Naive B cell (primary cell): Measurements from ENCODE around the gene WBP1. TPM values are rescaled to one million over a fixed set of nuclear protein-coding genes. Genes with fewer than 3 reads are reported as not detected.
"Not testable (repeated sequence)": the region's sequence is repeated elsewhere in the genome, so short reads cannot be mapped to it uniquely, and the experiment has no call there.

Source experiments
- ATAC-seq, 2 donors: fragments of 150-1000 bp; cut with Tn5 transposase; 2 replicates each; pipeline ENCODE4 v1.10.0; 2021; ENCODE audit warnings: low read depth in 2 of 2, mild to moderate bottlenecking in 2 of 2, moderate library complexity in 2 of 2
- DNase-seq: peaks from one replicate; pipeline ENCODE4 v3.0.0; 2022
- H3K27ac Mint-ChIP-seq, 6 donors: one replicate each; pipeline ENCODE4 v1.8.0; 2020 to 2022; ENCODE audit warnings: mild to moderate bottlenecking in 6 of 6, mixed read lengths in 6 of 6, moderate library complexity in 5 of 6, inconsistent platforms in 2 of 6
- H3K27me3 Mint-ChIP-seq, 3 donors: one replicate each; pipeline ENCODE4 v1.8.0; 2021 to 2022; ENCODE audit warnings: mixed read lengths in 3 of 3, mild to moderate bottlenecking in 1 of 3
- H3K36me3 Mint-ChIP-seq, 2 donors: one replicate each; pipeline ENCODE4 v1.8.0; 2020 to 2022; ENCODE audit warnings: mixed read lengths in 2 of 2, inconsistent platforms in 1 of 2, mild to moderate bottlenecking in 1 of 2
- H3K4me1 Mint-ChIP-seq, 3 donors: one replicate each; pipeline ENCODE4 v1.8.0; 2020 to 2022; ENCODE audit warnings: mixed read lengths in 3 of 3, inconsistent platforms in 1 of 3, mild to moderate bottlenecking in 1 of 3, moderate library complexity in 1 of 3
- H3K4me3 Mint-ChIP-seq, 8 donors: one replicate each; pipeline ENCODE4 v1.8.0; 2020 to 2022; ENCODE audit warnings: mild to moderate bottlenecking in 8 of 8, mixed read lengths in 8 of 8, moderate library complexity in 8 of 8, inconsistent platforms in 2 of 8
- H3K9me3 Mint-ChIP-seq, 7 donors: one replicate each; pipeline ENCODE4 v1.8.0; 2020 to 2022; ENCODE audit warnings: mixed read lengths in 7 of 7, mild to moderate bottlenecking in 5 of 7, inconsistent platforms in 2 of 7, moderate library complexity in 1 of 7
- polyA plus RNA-seq, 6 donors: library from polyadenylated mRNA; unstranded; fragments of 300-500 nt; fragmentation: Illumina TruSeq; gene quantifications; one replicate each; pipeline ENCODE4 v1.2.3, GENCODE V29; 2021; ENCODE audit warnings: low read depth in 6 of 6

WBP1 gene
- polyA plus RNA-seq, 6 donors from 2014 or later = 30.0 to 46.1 (median 41.3) TPM

DNA sequence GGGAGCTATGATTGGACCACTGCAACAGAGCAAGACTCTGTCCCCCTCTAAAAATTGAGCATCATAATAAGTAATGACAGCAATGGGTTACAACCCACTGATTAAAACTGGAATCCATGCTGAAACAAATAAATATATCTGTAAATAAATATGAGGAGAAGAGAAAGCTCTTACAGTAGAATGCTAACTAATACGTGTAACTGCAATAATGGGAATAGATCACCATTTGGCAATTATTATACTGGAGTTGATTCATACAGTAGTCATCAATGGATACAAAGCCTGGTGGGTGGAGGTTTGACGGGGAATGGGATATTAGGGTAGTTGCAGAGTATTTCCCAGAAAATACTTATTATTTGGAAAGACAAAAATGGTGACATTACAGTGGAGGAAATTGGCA lies 9.5 kb upstream of the WBP1 start:
- Mint-ChIP-seq H3K4me3 (no peak overlapping the region), H3K27me3 (peaks cover 16 to 28% (median 27%) of the 10 kb centered on the region in 3 donors), H3K4me1 (peaks cover 0 to 3% (median 0%) of the 10 kb centered on the region in 3 donors), H3K27ac (no peak overlapping the region), H3K36me3 (no peaks in the 10 kb centered on the region), H3K9me3 (no peaks in the 10 kb centered on the region)
- ATAC-seq (no peak), DNase-seq (no peak)

DNA sequence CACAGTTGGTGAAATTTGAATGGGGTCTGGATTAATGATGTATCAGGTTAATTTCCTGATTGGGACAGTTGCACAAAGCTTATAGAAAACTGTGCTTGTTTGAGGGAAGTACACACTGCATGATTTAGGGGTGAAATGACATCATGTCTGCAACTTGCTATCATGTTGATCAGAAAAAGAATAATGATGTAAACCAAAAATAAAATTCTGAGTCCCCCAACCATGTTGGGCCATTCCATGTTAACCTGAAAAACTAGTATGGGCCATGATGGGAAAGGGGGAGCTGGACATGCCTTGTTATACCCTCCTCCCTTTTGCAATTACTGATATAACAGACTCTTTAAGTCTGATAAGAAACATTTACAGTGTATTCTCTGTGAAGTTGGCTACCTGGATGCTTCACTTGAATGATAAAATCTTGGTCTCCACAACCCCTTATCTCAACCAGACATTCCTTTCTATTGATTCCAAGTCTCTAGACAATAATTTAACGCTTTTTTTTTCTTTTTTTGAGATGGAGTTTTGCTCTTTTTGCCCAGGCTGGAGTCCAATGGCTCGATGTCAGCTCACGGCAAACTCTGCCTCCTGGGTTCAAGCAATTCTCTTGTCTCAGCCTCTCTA lies 7.6 kb upstream of the WBP1 start:
- no peak for ATAC-seq
- peaks cover 5 to 19% (median 12%) of the 10 kb centered on the region in 3 donors for H3K27me3 Mint-ChIP-seq
- no peaks in the 10 kb centered on the region for H3K9me3 Mint-ChIP-seq
- peak overlapping the region in 1 of 8 donors; percentile 40 for H3K4me3 Mint-ChIP-seq
- H3K36me3 Mint-ChIP-seq = no peaks in the 10 kb centered on the region
- H3K4me1 Mint-ChIP-seq = peaks cover 14 to 18% (median 15%) of the 10 kb centered on the region in 3 donors
- no peak overlapping the region for H3K27ac Mint-ChIP-seq
- no peak for DNase-seq

DNA sequence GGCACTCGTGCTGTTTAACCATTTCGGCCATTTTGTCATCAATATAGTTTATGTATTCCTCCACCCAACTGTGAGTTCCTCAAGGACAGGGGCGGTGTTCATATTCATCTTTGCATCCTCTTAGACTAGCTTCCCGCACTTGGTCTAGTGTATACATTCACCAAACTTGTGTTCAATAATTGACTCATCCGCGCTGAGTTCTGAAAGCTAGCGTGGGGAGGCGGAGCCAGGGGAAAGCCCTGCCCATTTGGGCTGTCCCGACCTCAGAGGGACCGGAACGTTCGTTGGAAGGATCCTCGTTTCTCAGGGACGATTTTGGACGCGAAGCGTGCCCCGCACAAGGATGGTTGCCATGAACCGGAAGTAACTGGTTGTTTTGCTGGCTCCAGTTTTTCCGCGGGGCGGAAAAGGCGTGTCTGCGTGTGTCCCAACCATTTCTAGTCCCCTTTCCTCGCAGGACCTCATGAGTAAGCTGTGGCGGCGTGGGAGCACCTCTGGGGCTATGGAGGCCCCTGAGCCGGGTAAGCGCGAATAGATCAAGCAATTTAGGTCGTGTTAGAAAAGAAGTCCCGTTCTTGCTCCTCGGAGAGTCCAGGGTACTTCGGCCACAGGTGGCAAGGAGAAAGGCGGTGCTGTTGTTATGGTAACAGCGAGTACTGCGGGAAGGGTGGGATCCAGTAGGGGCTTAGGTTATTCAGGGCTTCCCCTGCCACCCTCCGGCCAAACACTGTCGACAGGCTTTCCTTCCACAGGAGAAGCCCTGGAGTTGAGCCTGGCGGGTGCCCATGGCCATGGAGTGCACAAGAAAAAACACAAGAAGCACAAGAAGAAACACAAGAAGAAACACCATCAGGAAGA lies 3.4 kb upstream of the WBP1 start, which contains the start of gene INO80B:
INO80B (plus strand) TSS at position 434 of the 858 bp plus-strand sequence; CDS start at position 464, 30 bp downstream.
- H3K27ac Mint-ChIP-seq = peak within 1 kb of the TSS; percentile 95 to 99 (median 99)
- H3K36me3 Mint-ChIP-seq = no peaks in the 10 kb centered on the region
- H3K4me3 Mint-ChIP-seq = peak within 1 kb of the TSS; percentile 94 to 100 (median 99)
- H3K27me3 Mint-ChIP-seq = no peaks in the 10 kb centered on the region
- H3K9me3 Mint-ChIP-seq = peaks cover 0 to 1% (median 0%) of the 10 kb centered on the region in 7 donors
- DNase-seq (peak; percentile 96), ATAC-seq (peak; percentile 23 to 28)
- H3K4me1 Mint-ChIP-seq = peaks cover 43 to 52% (median 51%) of the 10 kb centered on the region in 3 donors

DNA sequence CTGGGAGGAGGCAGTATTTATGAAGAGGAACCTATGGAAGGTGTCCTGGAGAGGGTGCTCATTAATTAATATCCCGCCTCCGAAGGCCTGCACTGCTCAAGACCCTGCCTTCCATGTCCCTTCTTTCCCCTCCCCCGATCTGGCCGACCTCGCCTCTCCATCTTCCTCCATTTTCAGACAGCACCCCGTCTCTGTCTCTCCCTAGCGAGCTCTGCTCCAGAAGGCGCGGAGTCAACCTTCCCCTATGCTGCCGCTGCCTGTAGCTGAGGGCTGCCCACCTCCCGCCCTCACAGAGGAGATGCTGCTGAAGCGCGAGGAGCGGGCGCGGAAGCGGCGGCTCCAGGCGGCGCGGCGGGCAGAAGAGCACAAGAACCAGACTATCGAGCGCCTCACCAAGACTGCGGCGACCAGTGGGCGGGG lies 1.1 kb upstream of the WBP1 start:
- no peak for ATAC-seq

DNA sequence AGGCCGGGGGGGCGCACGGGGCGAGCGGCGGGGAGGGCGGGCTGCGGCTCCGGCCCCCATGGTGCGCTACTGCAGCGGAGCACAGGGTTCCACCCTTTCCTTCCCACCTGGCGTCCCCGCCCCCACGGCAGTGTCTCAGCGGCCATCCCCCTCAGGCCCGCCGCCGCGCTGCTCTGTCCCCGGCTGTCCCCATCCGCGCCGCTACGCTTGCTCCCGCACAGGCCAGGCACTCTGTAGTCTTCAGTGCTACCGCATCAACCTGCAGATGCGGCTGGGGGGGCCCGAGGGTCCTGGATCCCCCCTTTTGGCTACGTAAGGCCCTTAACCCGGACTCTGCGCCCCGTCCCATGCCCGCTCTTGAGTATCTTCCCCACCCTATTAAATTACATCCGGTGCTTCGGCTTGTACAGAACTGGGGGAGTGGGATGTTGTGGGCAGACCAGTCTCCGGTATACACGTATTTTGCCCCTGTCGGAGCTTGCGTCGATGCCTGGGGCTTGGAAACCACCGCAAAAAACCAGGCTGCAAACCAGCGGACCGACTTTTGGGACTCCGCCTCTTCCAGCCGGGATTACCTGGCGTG lies 598 bp upstream of the WBP1 start:
- H3K36me3 Mint-ChIP-seq = no peaks in the 10 kb centered on the region
- ATAC-seq = peak; percentile 58 to 60
- H3K4me1 Mint-ChIP-seq = peaks cover 47 to 65% (median 58%) of the 10 kb centered on the region in 3 donors
- peaks cover 0 to 1% (median 0%) of the 10 kb centered on the region in 7 donors for H3K9me3 Mint-ChIP-seq
- peak; percentile 86 for DNase-seq
- no peaks in the 10 kb centered on the region for H3K27me3 Mint-ChIP-seq
- H3K4me3 Mint-ChIP-seq = peak overlapping the region; percentile 94 to 100 (median 99)
- H3K27ac Mint-ChIP-seq = peak overlapping the region; percentile 98 to 100 (median 100)

More for the DNA sequence above, 1.1 kb upstream of the WBP1 start:
- Mint-ChIP-seq H3K9me3 (peaks cover 0 to 1% (median 0%) of the 10 kb centered on the region in 7 donors), H3K4me3 (peak overlapping the region; percentile 94 to 100 (median 99)), H3K27ac (peak overlapping the region; percentile 98 to 100 (median 99)), H3K36me3 (no peaks in the 10 kb centered on the region), H3K4me1 (peaks cover 45 to 63% (median 59%) of the 10 kb centered on the region in 3 donors), H3K27me3 (no peaks in the 10 kb centered on the region)
- DNase-seq = no peak

DNA sequence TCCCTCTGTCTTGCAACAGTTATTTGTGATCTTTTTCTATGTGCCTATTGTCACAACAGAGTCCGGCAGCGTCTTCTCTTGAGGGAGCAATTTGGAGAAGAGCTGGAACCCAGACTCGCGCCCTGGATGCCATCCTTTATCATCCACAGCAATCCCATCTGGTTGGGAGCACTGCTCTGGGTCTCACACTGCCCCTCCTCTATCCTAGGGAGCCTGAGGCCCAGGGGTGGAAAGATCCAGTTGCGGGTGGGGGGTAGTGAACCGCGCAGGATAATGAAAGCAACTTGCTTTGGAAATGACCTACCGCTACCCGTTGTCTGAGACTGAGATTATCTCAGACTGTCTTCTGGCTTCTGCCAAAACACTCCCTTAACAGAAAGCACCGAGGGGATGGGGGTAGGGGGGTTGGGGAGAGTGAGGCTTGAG lies 713 bp downstream of the WBP1 start:
- Mint-ChIP-seq H3K36me3 (no peaks in the 10 kb centered on the region), H3K27me3 (no peaks in the 10 kb centered on the region), H3K9me3 (peaks cover 0 to 1% (median 0%) of the 10 kb centered on the region in 7 donors), H3K4me1 (peaks cover 51 to 75% (median 70%) of the 10 kb centered on the region in 3 donors), H3K4me3 (peak overlapping the region; percentile 94 to 100 (median 99)), H3K27ac (peak overlapping the region; percentile 74 to 100 (median 100))
- ATAC-seq = no peak
- no peak for DNase-seq

DNA sequence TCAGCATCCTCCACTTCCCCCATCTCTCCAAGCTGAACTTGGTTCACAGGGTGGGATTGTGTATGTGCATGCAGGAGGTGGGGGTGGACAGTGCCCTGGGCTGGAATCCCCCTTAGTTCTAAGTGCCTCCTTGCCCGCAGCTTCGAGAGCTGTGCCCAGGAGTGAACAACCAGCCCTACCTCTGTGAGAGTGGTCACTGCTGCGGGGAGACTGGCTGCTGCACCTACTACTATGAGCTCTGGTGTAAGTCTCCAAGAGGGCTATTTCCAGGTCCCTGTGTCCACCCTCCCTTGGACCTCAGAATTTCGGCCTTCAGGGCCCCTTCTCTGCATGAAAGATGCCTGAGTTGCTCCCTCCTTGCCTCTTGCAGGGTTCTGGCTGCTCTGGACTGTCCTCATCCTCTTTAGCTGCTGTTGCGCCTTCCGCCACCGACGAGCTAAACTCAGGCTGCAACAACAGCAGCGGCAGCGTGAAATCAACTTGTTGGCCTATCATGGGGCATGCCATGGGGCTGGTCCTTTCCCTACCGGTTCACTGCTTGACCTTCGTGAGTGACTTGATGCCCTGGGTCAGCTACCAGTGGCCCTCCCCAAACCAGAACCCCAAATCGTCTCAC lies 1.4 kb downstream of the WBP1 start:
- H3K27me3 Mint-ChIP-seq, ATAC-seq, DNase-seq, H3K36me3 Mint-ChIP-seq, H3K9me3 Mint-ChIP-seq: not testable (repeated sequence)
- Mint-ChIP-seq H3K4me1 (peaks cover 47 to 77% (median 72%) of the 10 kb centered on the region in 3 donors), H3K4me3 (peak overlapping the region; percentile 94 to 100 (median 99)), H3K27ac (peak overlapping the region in 3 of 6 donors; percentile 83 to 100 (median 99))

DNA sequence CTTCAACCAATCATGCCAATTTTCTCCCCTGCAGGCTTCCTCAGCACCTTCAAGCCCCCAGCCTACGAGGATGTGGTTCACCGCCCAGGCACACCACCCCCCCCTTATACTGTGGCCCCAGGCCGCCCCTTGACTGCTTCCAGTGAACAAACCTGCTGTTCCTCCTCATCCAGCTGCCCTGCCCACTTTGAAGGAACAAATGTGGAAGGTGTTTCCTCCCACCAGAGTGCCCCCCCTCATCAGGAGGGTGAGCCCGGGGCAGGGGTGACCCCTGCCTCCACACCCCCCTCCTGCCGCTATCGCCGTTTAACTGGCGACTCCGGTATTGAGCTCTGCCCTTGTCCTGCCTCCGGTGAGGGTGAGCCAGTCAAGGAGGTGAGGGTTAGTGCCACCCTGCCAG lies 1.9 kb downstream of the WBP1 start:
- Mint-ChIP-seq H3K27ac (peak overlapping the region in 1 of 6 donors; percentile 99), H3K4me1 (peaks cover 42 to 72% (median 66%) of the 10 kb centered on the region in 3 donors), H3K4me3 (peak overlapping the region in 7 of 8 donors; percentile 53 to 100 (median 98))
- not testable (repeated sequence) for DNase-seq, H3K36me3 Mint-ChIP-seq, ATAC-seq, H3K9me3 Mint-ChIP-seq, H3K27me3 Mint-ChIP-seq

DNA sequence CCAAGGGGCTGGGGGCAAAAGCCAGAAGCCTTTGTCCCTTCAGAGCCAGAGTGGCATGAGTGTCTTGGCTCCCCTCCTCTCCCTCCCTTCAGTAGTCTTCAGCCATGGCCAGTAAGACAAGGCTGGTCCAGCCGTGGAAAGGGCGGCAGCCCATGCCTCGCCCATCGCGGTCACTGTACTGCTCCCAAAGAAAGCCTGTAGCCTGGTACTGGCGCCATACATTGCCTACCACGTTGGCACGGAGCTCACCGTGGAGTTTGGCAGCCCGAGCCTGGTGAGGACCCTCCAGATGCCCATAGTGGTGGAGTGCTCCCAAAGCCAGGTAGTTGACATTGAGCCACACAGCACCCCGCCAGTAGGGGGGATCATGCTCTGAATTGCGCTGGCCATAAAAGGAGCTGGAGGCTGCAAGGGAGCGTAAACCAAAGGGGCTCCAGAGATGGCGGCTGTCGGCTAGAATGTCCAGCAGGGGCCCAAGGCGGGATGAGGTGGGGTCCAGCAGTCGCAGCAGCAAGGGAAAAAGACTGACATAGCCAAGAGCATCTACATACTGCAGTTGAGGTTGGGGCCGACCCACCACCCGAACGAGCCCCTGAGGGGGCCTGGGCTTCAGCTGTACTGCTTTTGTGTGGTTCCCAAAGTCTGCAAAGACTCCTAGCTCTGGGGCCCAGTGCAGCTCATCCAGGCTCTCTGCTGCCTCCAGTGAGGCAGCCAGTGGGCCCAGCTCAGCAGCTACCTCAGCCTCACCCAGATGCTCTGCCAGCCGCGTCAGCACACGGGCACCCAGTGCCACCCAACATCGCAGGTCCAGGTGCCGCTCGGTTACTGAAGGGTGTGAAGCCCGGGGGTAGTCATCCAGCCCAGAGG lies 3.2 kb downstream of the WBP1 start:
- Mint-ChIP-seq H3K4me3 (peak overlapping the region in 3 of 8 donors; percentile 57 to 94 (median 60)), H3K27me3 (no peaks in the 10 kb centered on the region), H3K4me1 (peaks cover 35 to 66% (median 60%) of the 10 kb centered on the region in 3 donors), H3K36me3 (no peaks in the 10 kb centered on the region), H3K27ac (peak overlapping the region in 3 of 6 donors; percentile 6 to 59 (median 54)), H3K9me3 (peaks cover 0 to 1% (median 0%) of the 10 kb centered on the region in 7 donors)
- DNase-seq (no peak), ATAC-seq (no peak)

DNA sequence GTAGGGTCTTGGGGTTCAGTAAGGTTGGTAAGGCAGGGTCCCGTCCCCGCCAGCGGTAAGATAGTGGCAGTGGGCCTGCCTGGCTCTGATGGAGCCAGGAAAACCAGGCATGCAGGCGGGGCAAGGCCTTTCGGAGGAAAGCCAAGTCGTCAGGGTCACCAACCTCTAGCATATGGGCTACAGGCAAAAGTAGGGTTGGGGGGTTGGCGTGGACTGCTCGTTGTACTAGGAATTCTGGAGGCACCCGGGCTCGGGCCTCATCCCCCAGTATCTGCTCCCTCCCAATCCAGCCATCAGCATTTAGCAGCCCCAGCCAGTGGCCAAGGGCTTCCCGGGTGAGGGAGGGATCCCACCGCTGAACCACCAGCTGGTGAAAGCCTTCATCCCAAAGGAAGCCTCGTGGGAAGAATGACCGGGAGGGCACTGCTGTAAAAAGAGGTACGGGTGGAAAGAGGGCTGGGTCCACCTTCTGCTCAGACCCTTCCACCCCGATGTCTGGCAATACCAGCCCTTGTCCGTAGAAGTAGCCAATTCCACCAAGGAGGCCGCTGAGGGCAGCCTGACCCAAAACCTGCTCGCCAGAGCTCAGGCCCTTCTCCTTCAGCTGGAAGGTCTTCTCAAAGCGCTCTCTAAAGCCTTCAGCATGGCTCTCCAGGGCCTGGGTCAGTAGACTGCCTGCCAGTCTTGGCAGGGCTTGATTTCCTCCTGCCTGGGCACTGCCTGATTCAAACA lies 4.0 kb downstream of the WBP1 start:
- Mint-ChIP-seq H3K4me3 (peak overlapping the region in 4 of 8 donors; percentile 49 to 89 (median 76)), H3K27me3 (no peaks in the 10 kb centered on the region), H3K27ac (peak overlapping the region in 4 of 6 donors; percentile 34 to 59 (median 49)), H3K36me3 (no peaks in the 10 kb centered on the region), H3K9me3 (peaks cover 0 to 1% (median 0%) of the 10 kb centered on the region in 7 donors), H3K4me1 (peaks cover 27 to 58% (median 52%) of the 10 kb centered on the region in 3 donors)
- DNase-seq = no peak
- ATAC-seq = no peak

DNA sequence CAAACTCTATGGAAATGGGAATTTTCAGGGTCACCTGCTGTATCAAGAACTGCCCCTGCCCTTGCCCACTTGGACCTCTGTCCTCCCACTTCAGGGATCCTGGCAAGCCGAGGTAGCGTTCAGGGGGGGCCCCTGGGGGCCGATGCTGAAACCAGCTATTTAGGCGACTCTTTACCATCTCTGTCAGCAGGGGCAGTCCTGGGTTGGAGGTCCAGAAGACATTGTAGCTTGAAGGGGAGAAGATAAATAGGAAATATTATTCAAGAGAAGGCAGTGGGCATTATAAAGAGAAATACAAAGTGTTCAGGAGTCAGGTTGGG lies 4.5 kb downstream of the WBP1 start:
- peak overlapping the region in 3 of 6 donors; percentile 19 to 44 (median 34) for H3K27ac Mint-ChIP-seq
- no peak for ATAC-seq
- H3K4me1 Mint-ChIP-seq = peaks cover 26 to 53% (median 48%) of the 10 kb centered on the region in 3 donors
- no peaks in the 10 kb centered on the region for H3K27me3 Mint-ChIP-seq
- peak overlapping the region; percentile 40 to 89 (median 51) for H3K4me3 Mint-ChIP-seq
- DNase-seq = no peak
- no peaks in the 10 kb centered on the region for H3K36me3 Mint-ChIP-seq
- no peaks in the 10 kb centered on the region for H3K9me3 Mint-ChIP-seq
